ENCODE results near the gene MYO3A. TPM values are rescaled to one million over a fixed set of nuclear protein-coding genes. Genes with fewer than 3 reads are reported as not detected.

Gene MYO3A
- total RNA-seq, 4 donors from 2014 or later: 0.35 to 3.1 (median 1.9) TPM

DNA sequence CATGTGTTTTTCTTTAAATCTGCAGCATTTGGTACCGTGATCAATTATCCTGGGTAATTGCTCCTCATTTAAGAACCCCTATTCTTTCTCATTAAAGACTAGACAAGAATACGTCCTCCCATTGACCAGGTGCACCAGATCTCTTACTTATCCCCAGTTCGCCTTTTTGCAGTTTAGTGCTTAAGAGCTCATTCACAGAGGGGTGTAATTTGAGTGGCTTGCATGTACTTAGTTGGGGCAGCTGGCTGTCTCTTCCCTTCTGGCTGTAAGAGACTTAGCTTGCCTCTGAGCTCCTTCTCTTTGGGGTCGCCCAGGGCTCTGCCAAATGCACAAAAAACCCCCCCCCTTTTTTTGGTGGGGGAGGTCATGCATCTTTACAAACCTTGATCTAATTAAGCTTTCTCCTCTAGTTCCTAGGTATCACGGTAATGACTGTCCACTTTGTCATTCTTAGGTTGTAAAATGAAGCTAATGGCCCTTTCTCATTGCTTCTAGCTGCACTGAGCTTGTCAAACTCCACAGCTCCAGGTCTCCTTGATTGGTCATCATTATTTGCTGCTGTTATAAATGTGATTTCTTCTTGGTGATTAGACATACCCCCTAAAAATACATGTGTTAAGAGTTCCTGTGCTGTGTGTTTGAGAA is 308.8 kb downstream of the MYO3A start:
- Histone ChIP-seq H3K27ac (no peak overlapping the region), H3K36me3 (no peaks in the 10 kb centered on the region), H3K27me3 (no peaks in the 10 kb centered on the region), H3K9me3 (no peaks in the 10 kb centered on the region), H3K4me1 (no peaks in the 10 kb centered on the region), H3K4me3 (no peak overlapping the region)
- TF ChIP-seq POLR2A (IDR thresholded peaks at IDR 0.05): no peak
- TF ChIP-seq, protein P1, sequence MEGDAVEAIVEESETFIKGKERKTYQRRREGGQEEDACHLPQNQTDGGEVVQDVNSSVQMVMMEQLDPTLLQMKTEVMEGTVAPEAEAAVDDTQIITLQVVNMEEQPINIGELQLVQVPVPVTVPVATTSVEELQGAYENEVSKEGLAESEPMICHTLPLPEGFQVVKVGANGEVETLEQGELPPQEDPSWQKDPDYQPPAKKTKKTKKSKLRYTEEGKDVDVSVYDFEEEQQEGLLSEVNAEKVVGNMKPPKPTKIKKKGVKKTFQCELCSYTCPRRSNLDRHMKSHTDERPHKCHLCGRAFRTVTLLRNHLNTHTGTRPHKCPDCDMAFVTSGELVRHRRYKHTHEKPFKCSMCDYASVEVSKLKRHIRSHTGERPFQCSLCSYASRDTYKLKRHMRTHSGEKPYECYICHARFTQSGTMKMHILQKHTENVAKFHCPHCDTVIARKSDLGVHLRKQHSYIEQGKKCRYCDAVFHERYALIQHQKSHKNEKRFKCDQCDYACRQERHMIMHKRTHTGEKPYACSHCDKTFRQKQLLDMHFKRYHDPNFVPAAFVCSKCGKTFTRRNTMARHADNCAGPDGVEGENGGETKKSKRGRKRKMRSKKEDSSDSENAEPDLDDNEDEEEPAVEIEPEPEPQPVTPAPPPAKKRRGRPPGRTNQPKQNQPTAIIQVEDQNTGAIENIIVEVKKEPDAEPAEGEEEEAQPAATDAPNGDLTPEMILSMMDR (IDR thresholded peaks at IDR 0.05): no peak
- intact Hi-C loops (cut with DNase I): no loop called here
- 39 to 49% methylated on average over 5 of the region's 5 CpGs for WGBS, 2 donors
- no peak for DNase-seq

- Histone ChIP-seq H3K4me3 (no peak overlapping the region), H3K27ac (no peak overlapping the region), H3K4me1 (no peaks in the 10 kb centered on the region), H3K36me3 (no peaks in the 10 kb centered on the region), H3K27me3 (no peaks in the 10 kb centered on the region), H3K9me3 (no peaks in the 10 kb centered on the region)
- WGBS, 2 donors: 68 to 70% methylated on average over 3 to 5 of the region's 5 CpGs
- intact Hi-C loops (cut with DNase I): no loop called here
- no peak for TF ChIP-seq POLR2A (IDR thresholded peaks at IDR 0.05)
- TF ChIP-seq, protein P1 (IDR thresholded peaks at IDR 0.05): no peak
- DNase-seq: no peak
Observed at GRCh38 chr10:26243351-26243720, 309.3 kb downstream of the MYO3A start.

DNA sequence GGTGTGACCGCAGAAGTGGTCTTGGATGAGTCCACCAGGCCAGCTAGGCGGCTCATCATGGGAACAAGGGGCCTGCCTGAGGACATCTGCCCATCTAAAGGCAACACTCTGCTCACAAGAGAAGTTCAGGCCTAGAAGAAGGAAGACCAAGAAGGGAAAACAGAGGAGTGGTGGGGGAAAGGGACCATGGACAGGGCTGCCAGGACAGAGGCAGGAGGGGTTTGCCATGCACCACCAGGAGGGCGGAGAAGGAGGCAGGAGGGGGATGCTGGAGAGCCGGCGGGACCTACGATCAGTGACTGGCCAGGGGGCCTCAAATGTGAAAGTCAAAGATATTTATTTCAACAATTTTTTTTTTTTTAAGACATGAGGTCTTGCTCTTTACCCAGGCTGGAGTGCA is 315.7 kb downstream of the MYO3A start:
- no peaks in the 10 kb centered on the region for H3K27me3 ChIP-seq
- no peaks in the 10 kb centered on the region for H3K36me3 ChIP-seq
- intact Hi-C loops (cut with DNase I): no loop called here
- no peak overlapping the region for H3K4me3 ChIP-seq
- 81 to 83% methylated on average over 4 to 6 of the region's 6 CpGs for WGBS, 2 donors
- DNase-seq: no peak
- no peaks in the 10 kb centered on the region for H3K4me1 ChIP-seq
- H3K9me3 ChIP-seq: no peaks in the 10 kb centered on the region
- H3K27ac ChIP-seq: no peak overlapping the region
- TF ChIP-seq, protein P1 (IDR thresholded peaks at IDR 0.05): no peak

GRCh38 chr10:26251925-26252324 is 317.9 kb downstream of the MYO3A start:
- DNase-seq: no peak
- TF ChIP-seq, protein P1 (IDR thresholded peaks at IDR 0.05): peak in 1 of 6 experiments; percentile 5
- no peak for TF ChIP-seq POLR2A (IDR thresholded peaks at IDR 0.05)
- no peak overlapping the region for H3K27ac ChIP-seq
- H3K36me3 ChIP-seq: no peaks in the 10 kb centered on the region
- no peaks in the 10 kb centered on the region for H3K4me1 ChIP-seq
- H3K4me3 ChIP-seq: no peak overlapping the region
- intact Hi-C loops (cut with DNase I): no loop called here
- 45 to 70% methylated on average over 6 of the region's 6 CpGs for WGBS, 2 donors
- no peaks in the 10 kb centered on the region for H3K27me3 ChIP-seq
- no peaks in the 10 kb centered on the region for H3K9me3 ChIP-seq

- Histone ChIP-seq H3K9me3 (no peaks in the 10 kb centered on the region), H3K4me3 (no peak overlapping the region), H3K36me3 (no peaks in the 10 kb centered on the region), H3K27me3 (no peaks in the 10 kb centered on the region), H3K4me1 (no peaks in the 10 kb centered on the region), H3K27ac (no peak overlapping the region)
- intact Hi-C loops (cut with DNase I): no loop called here
- TF ChIP-seq POLR2A (IDR thresholded peaks at IDR 0.05): no peak
- TF ChIP-seq, protein P1 (IDR thresholded peaks at IDR 0.05): no peak
- no peak for DNase-seq
- 51 to 67% methylated on average over 7 of the region's 7 CpGs for WGBS, 2 donors
Observed at GRCh38 chr10:26254616-26255015, 320.6 kb downstream of the MYO3A start.

Measured in esophagus squamous epithelium (tissue), 5 donors.